A549 (cell line): ENCODE measurements around the gene ANAPC7. TPM values are rescaled to one million over a fixed set of nuclear protein-coding genes. Genes with fewer than 3 reads are reported as not detected.

ENCODE experiments used
- ATAC-seq, 2 experiments: fragments of 200-7000 bp in 1 of 2; fragments of >200 bp in 1 of 2; cut with Nextera tagmentation in 1 of 2; cut with Tn5 transposase in 1 of 2; 3 replicates each; pipeline versions ENCODE4 v1.8.0 to v1.9.1; 2018 to 2020; ENCODE audit warnings: mild to moderate bottlenecking in 1 of 2, moderate library complexity in 1 of 2
- CTCF ChIA-PET: fragments of 300-600 bp; sonication (Branson Sonifier 250); formaldehyde crosslinking; extraction: SDS; loops from one replicate; lab custom pipeline; 2021; ENCODE audit warnings: antibody characterized with exemption, inconsistent platforms; lab: Yijun Ruan, JAX
- POLR2A ChIA-PET: fragments of 350-600 bp; formaldehyde crosslinking; extraction: SDS; loops from one replicate; lab custom pipeline; 2021; ENCODE audit warnings: antibody characterized with exemption, inconsistent platforms; lab: Yijun Ruan, JAX
- DNase-seq, 2 experiments: peaks; one replicate each; pipeline versions ENCODE4 v3.0.0 to v3.0.0-alpha.2; 2011 to 2016; ENCODE audit warnings: low read depth in 1 of 2, low spot score in 1 of 2
- FAIRE-seq: peaks from 2 replicates; lab custom pipeline; 2011; peaks lifted over from hg19 to GRCh38; lab: Jason Lieb, UNC
- H3K27ac ChIP-seq, 2 experiments: fragments of >200 bp; sonication (Bioruptor Twin); formaldehyde crosslinking; 3 replicates each; pipeline ENCODE4 v1.5.1; 2016 to 2017
- H3K4me1 ChIP-seq: fragments of >200 bp; sonication (Bioruptor Twin); formaldehyde crosslinking; 3 replicates; pipeline ENCODE4 v1.6.1; 2016
- H3K4me2 ChIP-seq: fragments of >200 bp; sonication (Bioruptor Twin); formaldehyde crosslinking; 3 replicates; pipeline ENCODE4 v1.6.1; 2016
- H3K4me3 ChIP-seq: fragments of >200 bp; sonication (Bioruptor Twin); formaldehyde crosslinking; 3 replicates; pipeline ENCODE4 v1.5.1; 2016
- H3K9me3 ChIP-seq: fragments of >200 bp; sonication (Bioruptor Twin); formaldehyde crosslinking; 3 replicates; pipeline ENCODE4 v1.6.1; 2016
- BHLHE40 ChIP-seq: IDR thresholded peaks from 2 replicates; pipeline ENCODE4 v1.6.1; 2012; ENCODE audit warnings: low read depth, low read length, inconsistent platforms
- CEBPB ChIP-seq, 2 experiments: fragments of >200 bp in 1 of 2; sonication (Bioruptor Twin) in 1 of 2; formaldehyde crosslinking in 1 of 2; IDR thresholded peaks; 2 replicates each; pipeline ENCODE4 v1.6.1; 2012 to 2016
- CHD2 ChIP-seq: fragments of 150-350 bp; IDR thresholded peaks from 2 replicates; pipeline ENCODE4 v1.6.1; 2014; ENCODE audit warnings: low read length; ENCODE audit not compliant: partially characterized antibody
- EHMT2 ChIP-seq: fragments of 200-600 bp; sonication (generic); IDR thresholded peaks from 2 replicates; pipeline ENCODE4 v1.6.1; 2016; ENCODE audit warnings: antibody characterized with exemption, low read depth, mild to moderate bottlenecking, moderate library complexity
- FOSB ChIP-seq: fragments of 250-450 bp; sonication (Bioruptor Pico); IDR thresholded peaks from 2 replicates; pipeline ENCODE4 v1.5.0; 2020; ENCODE audit warnings: mild to moderate bottlenecking, moderate library complexity
- HES2 ChIP-seq: fragments of >200 bp; sonication (Bioruptor Twin); formaldehyde crosslinking; IDR thresholded peaks from 2 replicates; pipeline ENCODE4 v1.6.1; 2016
- HOXB5 ChIP-seq: fragments of 250-450 bp; sonication (Bioruptor Pico); IDR thresholded peaks from 2 replicates; pipeline ENCODE4 v1.5.0; 2020; ENCODE audit warnings: mild to moderate bottlenecking, moderate library complexity
- JUN ChIP-seq, 2 experiments: fragments of >200 bp; sonication (Bioruptor Twin); formaldehyde crosslinking; IDR thresholded peaks; 2 replicates in 1 of 2; 3 replicates in 1 of 2; pipeline ENCODE4 v1.6.1; 2016 to 2017
- PHF8 ChIP-seq: fragments of 200-600 bp; sonication (generic); IDR thresholded peaks from 2 replicates; pipeline ENCODE4 v1.6.1; 2016; ENCODE audit warnings: low read depth, mild to moderate bottlenecking, antibody characterized with exemption, moderate library complexity, borderline replicate concordance
- POLR2AphosphoS2 ChIP-seq: conservative IDR thresholded peaks from 2 replicates; pipeline ENCODE4 v1.6.1; 2012; ENCODE audit warnings: low read length, improper control_type of control experiment, inconsistent platforms
- RARB ChIP-seq: fragments of 250-450 bp; sonication (Bioruptor Pico); IDR thresholded peaks from 2 replicates; pipeline ENCODE4 v1.8.0; 2021; ENCODE audit warnings: mild to moderate bottlenecking, moderate library complexity
- RCOR1 ChIP-seq: fragments of 150-350 bp; IDR thresholded peaks from 2 replicates; pipeline ENCODE4 v1.6.1; 2014; ENCODE audit warnings: antibody characterized with exemption, low read length, low read depth
- RFX5 ChIP-seq: fragments of 450-650 bp; IDR thresholded peaks from 2 replicates; pipeline ENCODE4 v1.7.1; 2014; ENCODE audit warnings: antibody characterized with exemption, mild to moderate bottlenecking, moderate library complexity
- RNF2 ChIP-seq: fragments of 200-600 bp; sonication (generic); IDR thresholded peaks from 2 replicates; pipeline ENCODE4 v1.6.1; 2016; ENCODE audit warnings: low read depth, mild to moderate bottlenecking, antibody characterized with exemption, moderate library complexity, borderline replicate concordance
- TP53 ChIP-seq: fragments of 250-450 bp; sonication (Bioruptor Pico); IDR thresholded peaks from 2 replicates; pipeline ENCODE4 v1.5.0; 2021; ENCODE audit warnings: mild to moderate bottlenecking, moderate library complexity
- USF2 ChIP-seq: fragments of 450-650 bp; IDR thresholded peaks from 2 replicates; pipeline ENCODE4 v1.6.1; 2014; ENCODE audit warnings: antibody characterized with exemption
- ZNF302 ChIP-seq: fragments of 250-450 bp; sonication (Bioruptor Pico); IDR thresholded peaks from 2 replicates; pipeline ENCODE4 v1.9.0; 2021; ENCODE audit warnings: inconsistent platforms, mild to moderate bottlenecking, moderate library complexity
- ZSCAN20 ChIP-seq: fragments of 250-450 bp; sonication (Bioruptor Pico); IDR thresholded peaks from 2 replicates; pipeline ENCODE4 v1.8.0; 2022; ENCODE audit warnings: mild to moderate bottlenecking, moderate library complexity
- WGBS: methylation state at CpG from one replicate; pipeline ENCODE4 v1.1.6; 2017; ENCODE audit errors: missing lambda C conversion rate; 5-methylcytosine and 5-hydroxymethylcytosine counted together
- polyA plus RNA-seq, 4 experiments: library from polyadenylated mRNA; depleted of rRNA in 3 of 4; stranded (reverse); fragments of >200 nt; fragmentation: RNase III in 1 of 4; extraction: RNeasy Plus Mini Kit Qiagen cat#74134 plus additional on column Dnase treatment in 1 of 4; gene quantifications; 2 replicates in 3 of 4; 3 replicates in 1 of 4; pipeline ENCODE4 v1.2.3, GENCODE V29; 2011 to 2017
- TF ChIP-seq, protein P1 (sequence below): fragments of >200 bp; sonication (Bioruptor Twin); formaldehyde crosslinking; IDR thresholded peaks from 3 replicates; pipeline ENCODE4 v1.5.1; 2016
- TF ChIP-seq, protein P2 (sequence below): IDR thresholded peaks from 2 replicates; pipeline ENCODE4 v1.6.1; 2012
- TF ChIP-seq, protein P3 (sequence below): IDR thresholded peaks from 2 replicates; pipeline ENCODE4 v1.6.1; 2012; ENCODE audit warnings: low read depth, borderline replicate concordance

The ANAPC7 gene
- polyA plus RNA-seq, 2 of the 4 experiments (the other 2 are of a cell fraction): 66.1 to 122 TPM

GRCh38 chr12:110338754-110339153 is 64.8 kb downstream of the ANAPC7 start (continued):
- TF ChIP-seq, protein P1, sequence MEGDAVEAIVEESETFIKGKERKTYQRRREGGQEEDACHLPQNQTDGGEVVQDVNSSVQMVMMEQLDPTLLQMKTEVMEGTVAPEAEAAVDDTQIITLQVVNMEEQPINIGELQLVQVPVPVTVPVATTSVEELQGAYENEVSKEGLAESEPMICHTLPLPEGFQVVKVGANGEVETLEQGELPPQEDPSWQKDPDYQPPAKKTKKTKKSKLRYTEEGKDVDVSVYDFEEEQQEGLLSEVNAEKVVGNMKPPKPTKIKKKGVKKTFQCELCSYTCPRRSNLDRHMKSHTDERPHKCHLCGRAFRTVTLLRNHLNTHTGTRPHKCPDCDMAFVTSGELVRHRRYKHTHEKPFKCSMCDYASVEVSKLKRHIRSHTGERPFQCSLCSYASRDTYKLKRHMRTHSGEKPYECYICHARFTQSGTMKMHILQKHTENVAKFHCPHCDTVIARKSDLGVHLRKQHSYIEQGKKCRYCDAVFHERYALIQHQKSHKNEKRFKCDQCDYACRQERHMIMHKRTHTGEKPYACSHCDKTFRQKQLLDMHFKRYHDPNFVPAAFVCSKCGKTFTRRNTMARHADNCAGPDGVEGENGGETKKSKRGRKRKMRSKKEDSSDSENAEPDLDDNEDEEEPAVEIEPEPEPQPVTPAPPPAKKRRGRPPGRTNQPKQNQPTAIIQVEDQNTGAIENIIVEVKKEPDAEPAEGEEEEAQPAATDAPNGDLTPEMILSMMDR: peak; percentile 34; the same call in 2 of the 3 replicates

GRCh38 chr12:110337912-110338710 is 65.4 kb downstream of the ANAPC7 start:
- Histone ChIP-seq H3K9me3 (no peaks in the 10 kb centered on the region), H3K4me1 (peaks cover 69% of the 10 kb centered on the region), H3K4me3 (no peak overlapping the region)
- peak in 1 of 2 experiments; percentile 11; a peak in 3 of 6 replicates for ATAC-seq
- TF ChIP-seq EHMT2 (no peak), CEBPB (IDR thresholded peaks at IDR 0.05) (0 out of 4 replicates have a peak, but pooled peaks of 1 of the 2 experiments have one; percentile 43), ZNF302 (CRISPR knock-in tag) (no peak)
- TF ChIP-seq, all 56 proteins: peak for 1
- peak overlapping the region; percentile 69 for H3K4me2 ChIP-seq
- ChIA-PET CTCF (interaction anchor here (0.7 to 1.9 kb wide), 4 partner anchors 11 to 237 kb away, joined by 3 to 8 read pairs (median 3); no protein-coding TSS in a partner anchor), POLR2A (no interaction called here)
- DNase-seq (no peak), FAIRE-seq (no peak)
- WGBS: 82% methylated on average over 11 of the region's 11 CpGs
- peak overlapping the region in 1 of 2 experiments; percentile 33; a peak in 1 of 6 replicates for H3K27ac ChIP-seq

GRCh38 chr12:110335481-110336045 is 67.9 kb downstream of the ANAPC7 start:
- ATAC-seq (no peak), DNase-seq (no peak), FAIRE-seq (no peak)
- TF ChIP-seq RCOR1 (no peak), JUN (IDR thresholded peaks at IDR 0.05) (0 out of 5 replicates have a peak, but pooled peaks of 1 of the 2 experiments have one; percentile 13), TP53 (CRISPR knock-in tag) (no peak), RNF2 (no peak)
- Histone ChIP-seq H3K4me3 (no peak overlapping the region), H3K4me1 (peaks cover 80% of the 10 kb centered on the region), H3K9me3 (no peaks in the 10 kb centered on the region), H3K27ac (0 out of 6 replicates have a peak overlapping the region, but pooled peaks of 1 of the 2 experiments have one; percentile 13), H3K4me2 (no peak overlapping the region)
- ChIA-PET POLR2A (no interaction called here), CTCF (interaction anchor here (1.1 to 1.3 kb wide), 2 partner anchors 23 to 34 kb away, joined by 3 to 4 read pairs; no protein-coding TSS in a partner anchor)
- 93% methylated on average over 4 of the region's 4 CpGs for WGBS

- POLR2A ChIA-PET: no interaction called here
- H3K27ac ChIP-seq: no peak overlapping the region
- H3K4me1 ChIP-seq: peaks cover 72% of the 10 kb centered on the region
- CTCF ChIA-PET: no interaction called here
- H3K4me2 ChIP-seq: no peak overlapping the region
- H3K9me3 ChIP-seq: no peaks in the 10 kb centered on the region
- H3K4me3 ChIP-seq: no peak overlapping the region
- no peak for FAIRE-seq
- no peak for DNase-seq
- no peak for ATAC-seq
- no peak for TF ChIP-seq ZSCAN20 (CRISPR knock-in tag)
- TF ChIP-seq CEBPB (IDR thresholded peaks at IDR 0.05): no peak
- TF ChIP-seq, protein P2, sequence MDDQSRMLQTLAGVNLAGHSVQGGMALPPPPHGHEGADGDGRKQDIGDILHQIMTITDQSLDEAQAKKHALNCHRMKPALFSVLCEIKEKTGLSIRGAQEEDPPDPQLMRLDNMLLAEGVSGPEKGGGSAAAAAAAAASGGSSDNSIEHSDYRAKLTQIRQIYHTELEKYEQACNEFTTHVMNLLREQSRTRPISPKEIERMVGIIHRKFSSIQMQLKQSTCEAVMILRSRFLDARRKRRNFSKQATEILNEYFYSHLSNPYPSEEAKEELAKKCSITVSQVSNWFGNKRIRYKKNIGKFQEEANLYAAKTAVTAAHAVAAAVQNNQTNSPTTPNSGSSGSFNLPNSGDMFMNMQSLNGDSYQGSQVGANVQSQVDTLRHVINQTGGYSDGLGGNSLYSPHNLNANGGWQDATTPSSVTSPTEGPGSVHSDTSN: no peak
- TF ChIP-seq CHD2: no peak
- TF ChIP-seq USF2: no peak
- no peak for TF ChIP-seq FOSB
- TF ChIP-seq PHF8: no peak
- TF ChIP-seq BHLHE40: no peak
- no peak for TF ChIP-seq POLR2AphosphoS2
- no peak for TF ChIP-seq RARB (CRISPR knock-in tag)
- TF ChIP-seq HOXB5 (CRISPR knock-in tag): no peak
- no peak for TF ChIP-seq RFX5
- TF ChIP-seq RNF2: no peak
- TF ChIP-seq ZNF302 (CRISPR knock-in tag): no peak
- TF ChIP-seq JUN (IDR thresholded peaks at IDR 0.05): no peak
- TF ChIP-seq, protein P1: no peak
- TF ChIP-seq HES2: no peak
- TF ChIP-seq, protein P3, sequence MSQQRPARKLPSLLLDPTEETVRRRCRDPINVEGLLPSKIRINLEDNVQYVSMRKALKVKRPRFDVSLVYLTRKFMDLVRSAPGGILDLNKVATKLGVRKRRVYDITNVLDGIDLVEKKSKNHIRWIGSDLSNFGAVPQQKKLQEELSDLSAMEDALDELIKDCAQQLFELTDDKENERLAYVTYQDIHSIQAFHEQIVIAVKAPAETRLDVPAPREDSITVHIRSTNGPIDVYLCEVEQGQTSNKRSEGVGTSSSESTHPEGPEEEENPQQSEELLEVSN: no peak
Observed at GRCh38 chr12:110333201-110333600, 70.3 kb downstream of the ANAPC7 start.
